GM11168 (cell line): Measurements from ENCODE around the gene ANKS4B.

ENCODE experiments used
- in situ Hi-C: fragments of 300-500 bp; cut with MboI; formaldehyde crosslinking; loops from one replicate; pipeline ENCODE4 v1.12.0; 2022; ENCODE audit warnings: low sequenced_read_pairs; ENCODE audit not compliant: unreplicated experiment

Gene ANKS4B

GRCh38 chr16:21283521-21284289 is 50.2 kb downstream of the ANKS4B start:
- in situ Hi-C loops, result loop anchor here (25.0 kb wide), 1 partner anchor 279 kb away; no protein-coding TSS in a partner anchor

- in situ Hi-C loops, result loop anchor here (25.0 kb wide), 1 partner anchor 278 kb away; no protein-coding TSS in a partner anchor
Observed at GRCh38 chr16:21284414-21284813, 50.9 kb downstream of the ANKS4B start.

- in situ Hi-C loops, result loop anchor here (25.0 kb wide), 1 partner anchor 277 kb away; no protein-coding TSS in a partner anchor
Observed at GRCh38 chr16:21285314-21285713, 51.8 kb downstream of the ANKS4B start.

GRCh38 chr16:21289789-21290188 is 56.3 kb downstream of the ANKS4B start:
- in situ Hi-C loops, result loop anchor here (25.0 kb wide), 1 partner anchor 273 kb away; no protein-coding TSS in a partner anchor

- in situ Hi-C loops, result no loop called here
Observed at GRCh38 chr16:21300309-21301167, 67.0 kb downstream of the ANKS4B start.

GRCh38 chr16:21301168-21301894 is 67.8 kb downstream of the ANKS4B start:
- in situ Hi-C loops, result no loop called here

- in situ Hi-C loops, result no loop called here
Observed at GRCh38 chr16:21301895-21302291, 68.4 kb downstream of the ANKS4B start.

GRCh38 chr16:21302454-21302853 is 69.0 kb downstream of the ANKS4B start:
- in situ Hi-C loops, result no loop called here

- in situ Hi-C loops, result no loop called here
Observed at GRCh38 chr16:21302898-21303528, 69.5 kb downstream of the ANKS4B start.
